DND-41 (cell line): ENCODE data around the gene MRPS18A.

Experiments used
- EZH2 ChIP-seq: IDR thresholded peaks from 3 replicates; pipeline ENCODE4 v1.6.1; 2012; ENCODE audit warnings: borderline replicate concordance, low read depth, mild to moderate bottlenecking, moderate library complexity, low read length, inconsistent platforms; ENCODE audit not compliant: severe bottlenecking
- TF ChIP-seq, protein P1 (sequence below): IDR thresholded peaks from 2 replicates; pipeline ENCODE4 v1.5.1; 2012; ENCODE audit warnings: borderline replicate concordance, low read length, moderate library complexity, mild to moderate bottlenecking; ENCODE audit not compliant: poor library complexity, severe bottlenecking; ENCODE audit errors: extremely low read depth

DNA sequence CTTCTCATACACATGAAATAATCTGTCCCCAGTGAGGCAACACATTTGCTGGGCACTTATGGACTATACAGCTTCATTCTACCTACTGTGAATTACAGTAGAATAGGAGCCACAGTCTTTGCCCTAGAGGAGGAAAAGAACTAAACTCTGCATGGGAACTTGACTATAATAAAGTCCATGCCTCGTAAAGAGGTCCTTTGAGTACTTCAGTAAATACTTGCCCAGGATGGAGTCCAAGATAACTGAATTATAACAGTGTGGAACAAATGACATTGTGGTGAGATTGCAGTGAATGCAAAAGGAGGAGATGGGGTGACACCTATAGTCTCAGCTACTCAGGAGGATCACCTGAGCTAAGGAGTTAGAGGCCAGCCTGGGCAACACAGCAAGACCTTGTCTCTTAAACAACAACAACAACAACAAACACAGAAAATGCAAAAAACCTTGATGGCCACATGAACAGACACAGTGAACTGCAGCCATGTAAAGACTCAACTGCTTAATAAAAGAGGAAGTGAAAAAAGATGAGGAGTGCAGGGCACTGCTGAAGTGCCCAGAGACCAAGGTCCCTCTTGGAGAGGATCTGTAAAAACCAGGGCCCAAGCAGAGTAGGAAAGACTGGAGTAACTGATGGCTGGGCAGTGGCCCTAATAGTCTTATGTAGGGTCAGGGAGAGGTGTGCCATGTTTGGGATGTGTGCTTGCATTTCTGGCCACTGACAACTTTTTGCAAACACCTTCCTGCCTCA, 3.7 kb downstream of the MRPS18A start:
- TF ChIP-seq, protein P1, sequence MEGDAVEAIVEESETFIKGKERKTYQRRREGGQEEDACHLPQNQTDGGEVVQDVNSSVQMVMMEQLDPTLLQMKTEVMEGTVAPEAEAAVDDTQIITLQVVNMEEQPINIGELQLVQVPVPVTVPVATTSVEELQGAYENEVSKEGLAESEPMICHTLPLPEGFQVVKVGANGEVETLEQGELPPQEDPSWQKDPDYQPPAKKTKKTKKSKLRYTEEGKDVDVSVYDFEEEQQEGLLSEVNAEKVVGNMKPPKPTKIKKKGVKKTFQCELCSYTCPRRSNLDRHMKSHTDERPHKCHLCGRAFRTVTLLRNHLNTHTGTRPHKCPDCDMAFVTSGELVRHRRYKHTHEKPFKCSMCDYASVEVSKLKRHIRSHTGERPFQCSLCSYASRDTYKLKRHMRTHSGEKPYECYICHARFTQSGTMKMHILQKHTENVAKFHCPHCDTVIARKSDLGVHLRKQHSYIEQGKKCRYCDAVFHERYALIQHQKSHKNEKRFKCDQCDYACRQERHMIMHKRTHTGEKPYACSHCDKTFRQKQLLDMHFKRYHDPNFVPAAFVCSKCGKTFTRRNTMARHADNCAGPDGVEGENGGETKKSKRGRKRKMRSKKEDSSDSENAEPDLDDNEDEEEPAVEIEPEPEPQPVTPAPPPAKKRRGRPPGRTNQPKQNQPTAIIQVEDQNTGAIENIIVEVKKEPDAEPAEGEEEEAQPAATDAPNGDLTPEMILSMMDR = no peak
- TF ChIP-seq EZH2 = no peak
